Activated CD8-positive, alpha-beta memory T cell treated with anti-CD3 and anti-CD28 coated beads, Interleukin-2, amount 50 U/mL, for 24 hours (primary cell): ENCODE measurements around the gene MICOS13.

Source experiments
- DNase-seq: peaks from one replicate; pipeline ENCODE4 v3.0.0-alpha.2; 2020; ENCODE audit errors: extremely low read depth

Gene MICOS13

GRCh38 chr19:5667751-5668271 lies 12.5 kb downstream of the MICOS13 start:
- DNase-seq: no peak

GRCh38 chr19:5666921-5667610 lies 13.2 kb downstream of the MICOS13 start:
- DNase-seq: no peak

GRCh38 chr19:5665781-5666513 lies 14.4 kb downstream of the MICOS13 start:
- no peak for DNase-seq

GRCh38 chr19:5664515-5664914 lies 15.8 kb downstream of the MICOS13 start:
- no peak for DNase-seq

GRCh38 chr19:5663904-5664303 lies 16.4 kb downstream of the MICOS13 start:
- no peak for DNase-seq

GRCh38 chr19:5661483-5661882 lies 18.8 kb downstream of the MICOS13 start:
- DNase-seq: no peak

- no peak for DNase-seq
These were observed 24.9 kb downstream of the MICOS13 start for GRCh38 chr19:5655412-5655811.

- no peak for DNase-seq
These were observed 25.4 kb downstream of the MICOS13 start for GRCh38 chr19:5654931-5655330.

GRCh38 chr19:5652261-5652660 lies 28.1 kb downstream of the MICOS13 start:
- DNase-seq: no peak

- no peak for DNase-seq
These were observed 29.0 kb downstream of the MICOS13 start for GRCh38 chr19:5651361-5651760.

- DNase-seq: no peak
These were observed 31.9 kb downstream of the MICOS13 start for GRCh38 chr19:5648464-5648863.

- no peak for DNase-seq
These were observed 33.6 kb downstream of the MICOS13 start for GRCh38 chr19:5646703-5647102.

- DNase-seq: no peak
These were observed 34.9 kb downstream of the MICOS13 start for GRCh38 chr19:5645409-5645808.

GRCh38 chr19:5644037-5644436 lies 36.3 kb downstream of the MICOS13 start:
- DNase-seq: no peak

GRCh38 chr19:5643060-5643459 lies 37.3 kb downstream of the MICOS13 start:
- no peak for DNase-seq

GRCh38 chr19:5642204-5642603 lies 38.1 kb downstream of the MICOS13 start:
- DNase-seq: no peak

GRCh38 chr19:5641171-5641570 lies 39.1 kb downstream of the MICOS13 start:
- DNase-seq: no peak

- DNase-seq: no peak
These were observed 42.3 kb downstream of the MICOS13 start for GRCh38 chr19:5637971-5638370.

- no peak for DNase-seq
These were observed 44.9 kb downstream of the MICOS13 start for GRCh38 chr19:5635427-5635826.

- no peak for DNase-seq
These were observed 47.7 kb downstream of the MICOS13 start for GRCh38 chr19:5632657-5633056.

- no peak for DNase-seq
These were observed 48.1 kb downstream of the MICOS13 start for GRCh38 chr19:5632241-5632612.

GRCh38 chr19:5631567-5632240 lies 48.6 kb downstream of the MICOS13 start:
- no peak for DNase-seq
